ENCODE measurements around the gene TPP2.

DNA sequence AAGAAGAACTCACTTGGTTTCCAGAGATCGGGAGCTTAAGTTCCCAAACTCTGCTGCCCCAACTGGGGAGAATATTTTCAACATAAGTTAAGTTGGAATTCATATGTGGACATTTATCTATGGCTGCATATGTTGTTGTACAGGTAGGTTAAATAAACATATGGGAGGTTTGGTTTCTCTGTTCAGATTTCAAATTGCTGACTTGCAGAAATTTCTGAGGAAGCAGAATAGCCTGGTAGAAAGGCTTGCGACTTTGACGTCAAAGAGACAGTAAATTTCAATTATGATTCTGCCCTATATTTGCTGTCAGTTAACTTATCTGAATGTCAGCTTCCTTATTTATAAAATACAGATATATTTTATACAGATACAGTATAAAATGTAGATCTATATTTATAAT lies 40.0 kb upstream of the TPP2 start:
- TF ChIP-seq TAF1 (IDR thresholded peaks at IDR 0.05; ENCODE audit: borderline replicate concordance, low read depth, low read length) (no peak), POLR2A (IDR thresholded peaks at IDR 0.05; ENCODE audit: low read depth, low read length) (no peak)

All from GM12892 (cell line).